GM12801 (cell line): ENCODE measurements around the gene ZFAND3.

ENCODE experiments used
- CTCF ChIP-seq: IDR thresholded peaks from one replicate; pipeline ENCODE4 v1.5.1; 2011; ENCODE audit warnings: control low read depth; ENCODE audit not compliant: insufficient read length; ENCODE audit errors: extremely low read depth

Gene ZFAND3

GRCh38 chr6:37977715-37978114 is 158.2 kb downstream of the ZFAND3 start:
- TF ChIP-seq CTCF: no peak

GRCh38 chr6:37979392-37980221 is 160.1 kb downstream of the ZFAND3 start:
- no peak for TF ChIP-seq CTCF

GRCh38 chr6:37980222-37980595 is 160.7 kb downstream of the ZFAND3 start:
- no peak for TF ChIP-seq CTCF

GRCh38 chr6:37981626-37982025 is 162.1 kb downstream of the ZFAND3 start:
- TF ChIP-seq CTCF: no peak

- TF ChIP-seq CTCF: no peak
These were observed 162.8 kb downstream of the ZFAND3 start for GRCh38 chr6:37982317-37982716.

GRCh38 chr6:37983720-37984501 is 164.4 kb downstream of the ZFAND3 start:
- no peak for TF ChIP-seq CTCF

- no peak for TF ChIP-seq CTCF
These were observed 165.1 kb downstream of the ZFAND3 start for GRCh38 chr6:37984578-37984977.
